Right lobe of liver (tissue), 6 donors: Measurements from ENCODE around the gene SLC6A18. TPM values are rescaled to one million over a fixed set of nuclear protein-coding genes. Genes with fewer than 3 reads are reported as not detected.

Experiments used
- ATAC-seq, 4 donors: fragments of 200-7000 bp; cut with Tn5 transposase; one replicate each; pipeline ENCODE4 v1.9.1; 2020; ENCODE audit warnings: mild to moderate bottlenecking in 4 of 4, moderate library complexity in 4 of 4
- DNase-seq, 3 donors: peaks; one replicate each; pipeline ENCODE4 v3.0.0-alpha.2; 2020
- H3K27ac ChIP-seq, 3 donors: fragments of 200-600 bp; one replicate each; pipeline ENCODE4 v1.8.0; 2022
- H3K27me3 ChIP-seq, 2 donors: fragments of 200-600 bp; one replicate each; pipeline ENCODE4 v1.8.0; 2022
- H3K36me3 ChIP-seq, 4 donors: fragments of 200-600 bp; sonication (generic) in 1 of 4; one replicate each; pipeline versions ENCODE4 v1.5.1 to v1.8.0; 2017 to 2022; ENCODE audit warnings: control low read depth in 1 of 4
- H3K4me1 ChIP-seq, 4 donors: fragments of 200-600 bp; sonication (generic) in 1 of 4; one replicate each; pipeline versions ENCODE4 v1.5.1 to v1.8.0; 2017 to 2022; ENCODE audit warnings: control low read depth in 1 of 4
- H3K4me3 ChIP-seq, 3 donors: fragments of 200-600 bp; one replicate each; pipeline ENCODE4 v1.8.0; 2022
- H3K9me3 ChIP-seq, 4 donors: fragments of 200-600 bp; sonication (generic) in 1 of 4; one replicate each; pipeline versions ENCODE4 v1.5.1 to v1.8.0; 2017 to 2022; ENCODE audit warnings: control low read depth in 1 of 4
- POLR2A ChIP-seq: fragments of 450-650 bp; IDR thresholded peaks from one replicate; pipeline ENCODE4 v1.6.1; 2017; ENCODE audit warnings: antibody characterized with exemption, mild to moderate bottlenecking
- WGBS: methylation state at CpG from one replicate; pipeline ENCODE4 v1.1.6; 2018; ENCODE audit warnings: low coverage, low lambda C conversion rate; ENCODE audit not compliant: insufficient coverage; ENCODE audit errors: missing lambda C conversion rate; 5-methylcytosine and 5-hydroxymethylcytosine counted together
- intact Hi-C, 2 donors: fragments of 100-400 bp; cut with DNase I; formaldehyde crosslinking; loops; one replicate each; pipeline versions ENCODE4 v1.11.2 to v1.14.1; 2022
- total RNA-seq, 6 experiments: library from RNA; depleted of rRNA in 2 of 6; stranded (reverse); fragments of >200 nt in 2 of 6; fragmentation: NEBNext Ultra II Directional in 3 of 6; extraction: Animal tissue kit (Norgen Biotek cat#: 25700) in 3 of 6; gene quantifications; one replicate each; pipeline versions ENCODE4 v1.1.0 to v1.2.4, GENCODE V29; 2016 to 2023
- TF ChIP-seq, protein P1 (sequence below), 4 donors: fragments of 200-600 bp in 3 of 4; fragments of 450-650 bp in 1 of 4; IDR thresholded peaks; one replicate each; pipeline versions ENCODE4 v1.5.1 to v1.8.0; 2016 to 2022; ENCODE audit warnings: antibody characterized with exemption in 4 of 4, mild to moderate bottlenecking in 2 of 4
- donor health status: DM: no; HTN: yes; CAD: no.
- donor health status: DM: no; HTN: no; CAD: no.
- donor health status: DM: no; HTN: no; CAD: no.
- donor health status: DM: no; HTN: yes; CAD: no.
- donor health status: DM: no; HTN: yes; CAD: no.

Gene SLC6A18
- total RNA-seq, 6 experiments from 2014 or later, result not detected

DNA sequence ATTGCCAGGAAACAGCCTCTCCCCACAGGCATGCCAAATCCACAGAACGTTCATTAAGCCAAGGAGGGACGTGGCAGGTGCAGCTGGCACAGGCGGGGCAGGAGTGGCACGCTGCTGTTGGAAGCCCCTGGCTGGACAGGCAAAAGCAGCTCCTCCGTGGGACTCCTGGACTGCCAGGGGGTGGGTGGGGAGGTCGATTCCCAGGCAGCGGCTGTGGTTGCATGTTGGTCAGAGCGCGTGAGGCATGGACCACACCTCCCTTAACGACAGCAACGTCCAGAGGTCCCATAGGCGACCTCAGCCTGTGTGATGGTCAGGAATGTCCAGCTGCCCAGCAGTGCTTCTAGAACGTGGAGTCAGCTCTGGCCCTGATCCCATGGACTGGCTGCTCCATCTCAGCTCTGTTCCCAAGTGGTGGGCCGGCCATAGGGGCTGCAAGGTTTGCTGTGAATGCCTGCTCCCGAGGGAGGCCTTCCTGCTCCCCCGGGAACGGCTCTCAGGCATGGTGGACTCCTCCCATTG, 16.9 kb upstream of the SLC6A18 start:
- DNase-seq, result peak in 1 of 3 donors; percentile 52
- H3K36me3 ChIP-seq, result no peaks in the 10 kb centered on the region
- intact Hi-C loops, result no loop called here
- TF ChIP-seq, protein P1, sequence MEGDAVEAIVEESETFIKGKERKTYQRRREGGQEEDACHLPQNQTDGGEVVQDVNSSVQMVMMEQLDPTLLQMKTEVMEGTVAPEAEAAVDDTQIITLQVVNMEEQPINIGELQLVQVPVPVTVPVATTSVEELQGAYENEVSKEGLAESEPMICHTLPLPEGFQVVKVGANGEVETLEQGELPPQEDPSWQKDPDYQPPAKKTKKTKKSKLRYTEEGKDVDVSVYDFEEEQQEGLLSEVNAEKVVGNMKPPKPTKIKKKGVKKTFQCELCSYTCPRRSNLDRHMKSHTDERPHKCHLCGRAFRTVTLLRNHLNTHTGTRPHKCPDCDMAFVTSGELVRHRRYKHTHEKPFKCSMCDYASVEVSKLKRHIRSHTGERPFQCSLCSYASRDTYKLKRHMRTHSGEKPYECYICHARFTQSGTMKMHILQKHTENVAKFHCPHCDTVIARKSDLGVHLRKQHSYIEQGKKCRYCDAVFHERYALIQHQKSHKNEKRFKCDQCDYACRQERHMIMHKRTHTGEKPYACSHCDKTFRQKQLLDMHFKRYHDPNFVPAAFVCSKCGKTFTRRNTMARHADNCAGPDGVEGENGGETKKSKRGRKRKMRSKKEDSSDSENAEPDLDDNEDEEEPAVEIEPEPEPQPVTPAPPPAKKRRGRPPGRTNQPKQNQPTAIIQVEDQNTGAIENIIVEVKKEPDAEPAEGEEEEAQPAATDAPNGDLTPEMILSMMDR (IDR thresholded peaks at IDR 0.05), result no peak
- no peak for TF ChIP-seq POLR2A
- H3K4me3 ChIP-seq, result no peak overlapping the region
- H3K9me3 ChIP-seq, result no peaks in the 10 kb centered on the region
- WGBS, result 50% methylated on average over 5 of the region's 17 CpGs
- no peak for ATAC-seq
- no peaks in the 10 kb centered on the region for H3K27me3 ChIP-seq
- no peak overlapping the region for H3K27ac ChIP-seq
- H3K4me1 ChIP-seq, result no peaks in the 10 kb centered on the region

DNA sequence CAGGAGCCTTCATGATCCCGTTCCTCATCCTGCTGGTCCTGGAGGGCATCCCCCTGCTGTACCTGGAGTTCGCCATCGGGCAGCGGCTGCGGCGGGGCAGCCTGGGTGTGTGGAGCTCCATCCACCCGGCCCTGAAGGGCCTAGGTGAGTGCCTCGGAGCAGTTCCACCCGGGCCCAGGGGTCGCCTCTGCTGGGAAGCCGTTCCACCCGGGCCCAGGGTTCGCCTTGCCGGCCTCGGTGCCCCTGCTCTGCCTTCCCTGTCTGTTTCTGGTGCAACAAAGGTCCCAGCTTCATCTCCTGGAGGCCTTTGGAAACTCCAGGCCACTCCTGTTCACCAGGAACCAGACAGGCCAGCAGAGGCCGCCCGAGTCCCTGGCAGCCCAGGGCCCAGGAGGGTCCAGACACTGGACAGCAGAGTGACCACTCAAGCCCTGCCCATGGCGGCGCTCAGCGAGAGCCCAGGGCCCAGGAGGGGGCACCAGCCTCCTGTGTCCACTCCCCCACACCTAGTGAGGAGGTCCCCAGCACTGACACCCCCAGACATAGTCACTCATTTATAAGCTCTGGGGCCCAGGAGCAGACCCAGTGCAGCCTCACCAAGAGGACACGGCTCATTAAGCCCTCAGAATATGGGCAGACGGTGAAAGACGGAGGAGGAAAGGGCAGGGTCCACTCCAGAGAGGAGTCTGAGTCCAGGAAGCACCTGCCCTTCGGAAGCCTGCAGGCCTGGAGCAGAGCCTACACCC, 16.3 kb upstream of the SLC6A18 start:
- intact Hi-C loops, result no loop called here
- Histone ChIP-seq H3K27ac (no peak overlapping the region), H3K4me3 (no peak overlapping the region), H3K36me3 (no peaks in the 10 kb centered on the region), H3K27me3 (no peaks in the 10 kb centered on the region), H3K4me1 (no peaks in the 10 kb centered on the region), H3K9me3 (no peaks in the 10 kb centered on the region)
- TF ChIP-seq, protein P1 (IDR thresholded peaks at IDR 0.05), result peak; percentile 29 to 53 (median 39)
- TF ChIP-seq POLR2A, result no peak
- WGBS, result 100% methylated on average over 1 of the region's 24 CpGs
- peak; percentile 47 to 64 (median 61) for ATAC-seq
- DNase-seq, result peak in 1 of 3 donors; percentile 57

- no peak overlapping the region for H3K4me3 ChIP-seq
- no peaks in the 10 kb centered on the region for H3K36me3 ChIP-seq
- no peak for DNase-seq
- 48% methylated on average over 2 of the region's 2 CpGs for WGBS
- no peak overlapping the region for H3K27ac ChIP-seq
- intact Hi-C loops, result no loop called here
- TF ChIP-seq POLR2A, result no peak
- TF ChIP-seq, protein P1 (IDR thresholded peaks at IDR 0.05), result no peak
- ATAC-seq, result peak in 1 of 4 donors; percentile 3
- no peaks in the 10 kb centered on the region for H3K4me1 ChIP-seq
- no peaks in the 10 kb centered on the region for H3K27me3 ChIP-seq
- no peaks in the 10 kb centered on the region for H3K9me3 ChIP-seq
Measured at GRCh38 chr5:1209489-1209852, 15.7 kb upstream of the SLC6A18 start.

- no peaks in the 10 kb centered on the region for H3K27me3 ChIP-seq
- no peaks in the 10 kb centered on the region for H3K4me1 ChIP-seq
- H3K4me3 ChIP-seq, result no peak overlapping the region
- ATAC-seq, result no peak
- no peaks in the 10 kb centered on the region for H3K36me3 ChIP-seq
- TF ChIP-seq, protein P1 (IDR thresholded peaks at IDR 0.05), result no peak
- no peak for TF ChIP-seq POLR2A
- WGBS, result 63% methylated on average over 6 of the region's 21 CpGs
- DNase-seq, result peak in 1 of 3 donors; percentile 33
- intact Hi-C loops, result no loop called here
- H3K9me3 ChIP-seq, result no peaks in the 10 kb centered on the region
- no peak overlapping the region for H3K27ac ChIP-seq
Measured at GRCh38 chr5:1209896-1210776, 15.0 kb upstream of the SLC6A18 start.
